ENCODE measurements around the gene OSBPL9. TPM values are rescaled to one million over a fixed set of nuclear protein-coding genes. Genes with fewer than 3 reads are reported as not detected.

OSBPL9 gene
- total RNA-seq, 2 experiments from 2014 or later: 35.6 to 36.5 TPM

DNA sequence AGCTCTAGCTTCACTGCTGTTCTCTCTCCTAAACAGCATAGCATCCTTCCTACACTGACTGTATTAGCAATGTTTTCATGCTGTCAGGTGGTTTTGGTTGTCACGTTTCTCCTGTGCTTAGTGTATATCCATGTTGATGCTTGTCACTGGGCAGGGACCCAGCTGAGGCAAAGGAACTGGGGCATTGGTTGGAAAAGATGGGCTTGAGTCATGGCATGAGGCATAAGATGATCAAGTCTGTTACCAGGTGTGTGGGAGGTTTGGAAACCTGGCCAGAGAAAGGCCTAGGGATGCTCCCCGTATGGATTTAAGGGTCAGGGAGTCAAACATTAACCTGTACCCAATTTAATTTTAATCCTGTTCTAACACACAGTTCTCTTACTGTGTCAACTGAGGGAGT, 69.6 kb downstream of the OSBPL9 start:
- intact Hi-C loops (cut with DNase I, micrococcal nuclease): no loop called here
- no peak overlapping the region for H3K4me3 Mint-ChIP-seq
- H3K4me1 ChIP-seq (ENCODE audit: insufficient read depth, low read length): no peaks in the 10 kb centered on the region
- no peaks in the 10 kb centered on the region for H3K27me3 ChIP-seq (ENCODE audit: control insufficient read depth in 1 of 2, insufficient read depth in 2 of 2, low read length in 2 of 2)
- TF ChIP-seq, protein P1, sequence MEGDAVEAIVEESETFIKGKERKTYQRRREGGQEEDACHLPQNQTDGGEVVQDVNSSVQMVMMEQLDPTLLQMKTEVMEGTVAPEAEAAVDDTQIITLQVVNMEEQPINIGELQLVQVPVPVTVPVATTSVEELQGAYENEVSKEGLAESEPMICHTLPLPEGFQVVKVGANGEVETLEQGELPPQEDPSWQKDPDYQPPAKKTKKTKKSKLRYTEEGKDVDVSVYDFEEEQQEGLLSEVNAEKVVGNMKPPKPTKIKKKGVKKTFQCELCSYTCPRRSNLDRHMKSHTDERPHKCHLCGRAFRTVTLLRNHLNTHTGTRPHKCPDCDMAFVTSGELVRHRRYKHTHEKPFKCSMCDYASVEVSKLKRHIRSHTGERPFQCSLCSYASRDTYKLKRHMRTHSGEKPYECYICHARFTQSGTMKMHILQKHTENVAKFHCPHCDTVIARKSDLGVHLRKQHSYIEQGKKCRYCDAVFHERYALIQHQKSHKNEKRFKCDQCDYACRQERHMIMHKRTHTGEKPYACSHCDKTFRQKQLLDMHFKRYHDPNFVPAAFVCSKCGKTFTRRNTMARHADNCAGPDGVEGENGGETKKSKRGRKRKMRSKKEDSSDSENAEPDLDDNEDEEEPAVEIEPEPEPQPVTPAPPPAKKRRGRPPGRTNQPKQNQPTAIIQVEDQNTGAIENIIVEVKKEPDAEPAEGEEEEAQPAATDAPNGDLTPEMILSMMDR (IDR thresholded peaks at IDR 0.05): no peak
- H3K36me3 ChIP-seq (ENCODE audit: insufficient read depth, low read length): no peaks in the 10 kb centered on the region
- H3K9me3 ChIP-seq (ENCODE audit: control insufficient read depth in 1 of 2, insufficient read depth in 1 of 2, low read length in 2 of 2): no peaks in the 10 kb centered on the region
- no peak overlapping the region for H3K27ac ChIP-seq (ENCODE audit: low read depth in 1 of 2, low read length in 2 of 2)
- no peaks in the 10 kb centered on the region for H3K36me3 Mint-ChIP-seq (ENCODE audit: low read depth)
- ATAC-seq (ENCODE audit: poor library complexity): no peak
- H3K27ac Mint-ChIP-seq: no peak overlapping the region
- H3K27me3 Mint-ChIP-seq: no peaks in the 10 kb centered on the region
- no peak overlapping the region for H3K4me3 ChIP-seq (ENCODE audit: low read length)
- peaks cover 31% of the 10 kb centered on the region for H3K4me1 Mint-ChIP-seq (ENCODE audit: low read depth)
- no peak for DNase-seq
- no peaks in the 10 kb centered on the region for H3K9me3 Mint-ChIP-seq
- CTCF ChIA-PET: no interaction called here
- POLR2A ChIA-PET: no interaction called here

DNA sequence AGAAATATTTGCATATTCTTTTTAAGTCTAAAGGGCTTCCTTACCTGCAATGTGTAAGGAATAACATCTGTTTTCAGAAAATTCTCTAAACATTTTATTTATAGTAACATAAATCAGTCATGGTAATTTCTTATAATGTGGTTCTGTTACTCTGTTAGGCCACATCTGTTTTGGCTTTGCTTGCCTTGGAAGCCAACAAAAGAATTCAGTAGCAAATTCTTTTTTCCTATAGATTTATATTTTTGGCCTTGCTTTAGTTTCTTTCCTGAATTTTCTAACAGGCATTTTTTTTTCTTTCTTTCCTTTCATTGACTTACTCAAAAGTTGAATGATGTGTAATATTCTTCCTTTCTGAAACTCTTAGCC, 72.2 kb downstream of the OSBPL9 start:
- Histone ChIP-seq H3K4me3 (ENCODE audit: low read length) (no peak overlapping the region), H3K27ac (ENCODE audit: low read depth in 1 of 2, low read length in 2 of 2) (no peak overlapping the region), H3K36me3 (ENCODE audit: insufficient read depth, low read length) (no peaks in the 10 kb centered on the region), H3K27me3 (ENCODE audit: control insufficient read depth in 1 of 2, insufficient read depth in 2 of 2, low read length in 2 of 2) (no peaks in the 10 kb centered on the region), H3K9me3 (ENCODE audit: control insufficient read depth in 1 of 2, insufficient read depth in 1 of 2, low read length in 2 of 2) (no peaks in the 10 kb centered on the region), H3K4me1 (ENCODE audit: insufficient read depth, low read length) (no peaks in the 10 kb centered on the region)
- no peaks in the 10 kb centered on the region for H3K9me3 Mint-ChIP-seq
- POLR2A ChIA-PET: no interaction called here
- H3K27me3 Mint-ChIP-seq: no peaks in the 10 kb centered on the region
- ATAC-seq (ENCODE audit: poor library complexity) (no peak), DNase-seq (no peak)
- no peak overlapping the region for H3K4me3 Mint-ChIP-seq
- TF ChIP-seq, protein P1 (IDR thresholded peaks at IDR 0.05): no peak
- CTCF ChIA-PET: no interaction called here
- no peaks in the 10 kb centered on the region for H3K36me3 Mint-ChIP-seq (ENCODE audit: low read depth)
- H3K27ac Mint-ChIP-seq: no peak overlapping the region
- intact Hi-C loops (cut with DNase I, micrococcal nuclease): no loop called here
- peaks cover 31% of the 10 kb centered on the region for H3K4me1 Mint-ChIP-seq (ENCODE audit: low read depth)

DNA sequence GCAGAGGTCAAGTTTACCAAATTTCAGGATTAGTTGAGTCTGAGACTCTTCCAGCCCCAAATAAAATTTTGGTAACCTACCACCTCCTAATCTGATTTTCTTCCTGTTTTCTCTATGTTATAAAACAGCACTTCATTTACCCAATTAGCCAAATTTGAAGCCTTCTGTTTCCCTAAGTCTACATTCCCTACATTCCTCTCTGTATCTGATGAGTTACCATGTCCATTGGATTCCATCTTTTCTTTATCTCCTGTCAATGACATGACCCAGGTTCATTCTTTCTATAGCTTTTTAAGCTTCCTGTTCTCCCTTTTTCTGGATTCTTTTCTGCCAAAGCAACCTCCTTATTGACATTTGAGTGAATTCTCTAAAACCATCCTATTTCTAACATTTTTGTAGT, 72.8 kb downstream of the OSBPL9 start:
- Mint-ChIP-seq H3K27ac (no peak overlapping the region), H3K27me3 (no peaks in the 10 kb centered on the region), H3K4me1 (ENCODE audit: low read depth) (peaks cover 31% of the 10 kb centered on the region), H3K36me3 (ENCODE audit: low read depth) (no peaks in the 10 kb centered on the region), H3K4me3 (no peak overlapping the region), H3K9me3 (no peaks in the 10 kb centered on the region)
- Histone ChIP-seq H3K4me1 (ENCODE audit: insufficient read depth, low read length) (no peaks in the 10 kb centered on the region), H3K27ac (ENCODE audit: low read depth in 1 of 2, low read length in 2 of 2) (no peak overlapping the region), H3K9me3 (ENCODE audit: control insufficient read depth in 1 of 2, insufficient read depth in 1 of 2, low read length in 2 of 2) (no peaks in the 10 kb centered on the region), H3K36me3 (ENCODE audit: insufficient read depth, low read length) (no peaks in the 10 kb centered on the region), H3K27me3 (ENCODE audit: control insufficient read depth in 1 of 2, insufficient read depth in 2 of 2, low read length in 2 of 2) (no peaks in the 10 kb centered on the region), H3K4me3 (ENCODE audit: low read length) (no peak overlapping the region)
- intact Hi-C loops (cut with DNase I, micrococcal nuclease): no loop called here
- ChIA-PET CTCF (no interaction called here), POLR2A (no interaction called here)
- no peak for ATAC-seq (ENCODE audit: poor library complexity)
- no peak for DNase-seq
- TF ChIP-seq, protein P1 (IDR thresholded peaks at IDR 0.05): no peak

Data from CD4-positive, alpha-beta T cell (primary cell).